Vagina (tissue), 2 donors: ENCODE measurements around the gene OR4X1. TPM values are rescaled to one million over a fixed set of nuclear protein-coding genes. Genes with fewer than 3 reads are reported as not detected.

ENCODE experiments used
- DNase-seq, 2 donors: peaks; one replicate each; pipeline ENCODE4 v3.0.0-alpha.2; 2017; ENCODE audit errors: extremely low spot score in 2 of 2
- H3K27ac ChIP-seq: fragments of 200-600 bp; sonication (generic); one replicate; pipeline ENCODE4 v1.5.1; 2019
- H3K27me3 ChIP-seq: fragments of 200-600 bp; sonication (generic); one replicate; pipeline ENCODE4 v1.5.1; 2019
- H3K36me3 ChIP-seq, 2 donors: fragments of 200-600 bp; sonication (generic); one replicate each; pipeline ENCODE4 v1.5.1; 2017 to 2019
- H3K4me1 ChIP-seq: fragments of 200-600 bp; sonication (generic); one replicate; pipeline ENCODE4 v1.5.1; 2019
- H3K4me3 ChIP-seq, 2 donors: fragments of 200-600 bp; sonication (generic); 1 replicate in 1 of 2; 2 replicates in 1 of 2; pipeline ENCODE4 v1.5.1; 2016 to 2019
- H3K9me3 ChIP-seq: fragments of 200-600 bp; sonication (generic); one replicate; pipeline ENCODE4 v1.5.1; 2019
- POLR2A ChIP-seq, 2 donors: fragments of 450-650 bp; IDR thresholded peaks; one replicate each; pipeline ENCODE4 v1.6.1; 2017; ENCODE audit warnings: antibody characterized with exemption in 2 of 2, mild to moderate bottlenecking in 2 of 2, moderate library complexity in 2 of 2
- POLR2AphosphoS5 ChIP-seq, 2 donors: sonication (generic); formaldehyde crosslinking; IDR thresholded peaks; one replicate each; pipeline ENCODE4 v1.9.0; 2017; ENCODE audit warnings: antibody characterized with exemption in 2 of 2, mild to moderate bottlenecking in 2 of 2, low read depth in 1 of 2; ENCODE audit not compliant: insufficient read depth in 1 of 2
- intact Hi-C: fragments of 100-400 bp; cut with DNase I; formaldehyde crosslinking; loops from one replicate; pipeline ENCODE4 v1.15.1; 2023
- total RNA-seq: library from RNA; depleted of rRNA; stranded (reverse); fragments of >200 nt; gene quantifications from one replicate; pipeline ENCODE4 v1.2.3, GENCODE V29; 2016
- TF ChIP-seq, protein P1 (sequence below), 3 experiments: fragments of 450-650 bp in 2 of 3; fragments of 200-600 bp in 1 of 3; sonication (generic) in 1 of 3; IDR thresholded peaks; one replicate each; pipeline ENCODE4 v1.5.1; 2017 to 2019; ENCODE audit warnings: antibody characterized with exemption in 3 of 3, mild to moderate bottlenecking in 2 of 3, moderate library complexity in 2 of 3

The OR4X1 gene
- total RNA-seq, 1 donor from 2014 or later = not detected

DNA sequence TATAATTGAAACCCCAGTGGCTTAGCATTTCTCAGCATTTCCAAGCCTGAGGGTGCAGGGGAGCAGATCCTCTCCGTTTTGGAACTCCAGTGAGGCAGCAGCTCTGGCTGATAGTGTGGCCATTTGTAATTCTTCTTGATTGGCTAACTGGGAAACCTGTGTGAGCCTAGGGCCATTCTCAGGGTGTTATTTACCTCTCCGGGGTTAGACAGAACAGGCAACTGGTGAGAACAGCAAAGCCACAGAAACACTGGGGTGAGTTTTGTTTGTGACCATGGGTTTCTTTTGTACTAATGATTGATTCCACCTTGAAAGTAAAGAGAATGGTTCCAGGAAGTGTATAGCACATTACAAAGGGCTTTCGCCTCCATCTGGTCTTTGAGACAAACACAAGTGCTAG, 21.2 kb upstream of the OR4X1 start:
- Histone ChIP-seq H3K9me3 (no peaks in the 10 kb centered on the region), H3K27ac (no peak overlapping the region), H3K27me3 (no peaks in the 10 kb centered on the region), H3K4me1 (no peaks in the 10 kb centered on the region), H3K36me3 (no peaks in the 10 kb centered on the region), H3K4me3 (no peak overlapping the region)
- intact Hi-C loops = no loop called here
- DNase-seq = no peak
- TF ChIP-seq POLR2AphosphoS5 (IDR thresholded peaks at IDR 0.05; ENCODE audit: insufficient read depth in 1 of 2, low read depth in 1 of 2) (no peak), POLR2A (IDR thresholded peaks at IDR 0.05) (no peak)
- TF ChIP-seq, protein P1, sequence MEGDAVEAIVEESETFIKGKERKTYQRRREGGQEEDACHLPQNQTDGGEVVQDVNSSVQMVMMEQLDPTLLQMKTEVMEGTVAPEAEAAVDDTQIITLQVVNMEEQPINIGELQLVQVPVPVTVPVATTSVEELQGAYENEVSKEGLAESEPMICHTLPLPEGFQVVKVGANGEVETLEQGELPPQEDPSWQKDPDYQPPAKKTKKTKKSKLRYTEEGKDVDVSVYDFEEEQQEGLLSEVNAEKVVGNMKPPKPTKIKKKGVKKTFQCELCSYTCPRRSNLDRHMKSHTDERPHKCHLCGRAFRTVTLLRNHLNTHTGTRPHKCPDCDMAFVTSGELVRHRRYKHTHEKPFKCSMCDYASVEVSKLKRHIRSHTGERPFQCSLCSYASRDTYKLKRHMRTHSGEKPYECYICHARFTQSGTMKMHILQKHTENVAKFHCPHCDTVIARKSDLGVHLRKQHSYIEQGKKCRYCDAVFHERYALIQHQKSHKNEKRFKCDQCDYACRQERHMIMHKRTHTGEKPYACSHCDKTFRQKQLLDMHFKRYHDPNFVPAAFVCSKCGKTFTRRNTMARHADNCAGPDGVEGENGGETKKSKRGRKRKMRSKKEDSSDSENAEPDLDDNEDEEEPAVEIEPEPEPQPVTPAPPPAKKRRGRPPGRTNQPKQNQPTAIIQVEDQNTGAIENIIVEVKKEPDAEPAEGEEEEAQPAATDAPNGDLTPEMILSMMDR (IDR thresholded peaks at IDR 0.05) = no peak

DNA sequence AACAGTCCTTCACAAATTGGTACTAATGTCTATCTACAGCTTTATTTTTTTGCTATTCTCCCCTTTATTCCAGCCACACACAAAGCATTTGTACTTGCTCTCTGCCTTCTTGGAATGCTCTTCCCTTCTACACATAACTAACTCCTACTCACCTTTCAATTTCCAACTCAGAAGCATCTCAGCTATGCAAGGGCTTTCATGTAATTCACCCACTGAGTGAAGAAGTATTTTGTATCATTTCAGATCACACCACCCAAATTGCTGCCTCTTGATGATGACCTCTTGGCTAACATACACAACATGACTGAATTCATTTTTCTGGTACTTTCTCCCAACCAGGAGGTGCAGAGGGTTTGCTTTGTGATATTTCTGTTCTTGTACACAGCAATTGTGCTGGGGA, 18.9 kb upstream of the OR4X1 start, which contains the start of gene OR4X2:
Gene OR4X2, plus strand, starts transcription at position 301 of the 400 bp plus-strand sequence. Its CDS starts 0 bp downstream, at position 301.
- intact Hi-C loops = no loop called here
- no peaks in the 10 kb centered on the region for H3K27me3 ChIP-seq
- DNase-seq = no peak
- TF ChIP-seq, protein P1 (IDR thresholded peaks at IDR 0.05) = no peak
- TF ChIP-seq POLR2AphosphoS5 (IDR thresholded peaks at IDR 0.05; ENCODE audit: insufficient read depth in 1 of 2, low read depth in 1 of 2) (no peak), POLR2A (IDR thresholded peaks at IDR 0.05) (no peak)
- no peaks in the 10 kb centered on the region for H3K36me3 ChIP-seq
- H3K27ac ChIP-seq = no peak within 1 kb of the TSS
- H3K4me1 ChIP-seq = no peaks in the 10 kb centered on the region
- no peak within 1 kb of the TSS for H3K4me3 ChIP-seq
- peaks cover 10% of the 10 kb centered on the region for H3K9me3 ChIP-seq

DNA sequence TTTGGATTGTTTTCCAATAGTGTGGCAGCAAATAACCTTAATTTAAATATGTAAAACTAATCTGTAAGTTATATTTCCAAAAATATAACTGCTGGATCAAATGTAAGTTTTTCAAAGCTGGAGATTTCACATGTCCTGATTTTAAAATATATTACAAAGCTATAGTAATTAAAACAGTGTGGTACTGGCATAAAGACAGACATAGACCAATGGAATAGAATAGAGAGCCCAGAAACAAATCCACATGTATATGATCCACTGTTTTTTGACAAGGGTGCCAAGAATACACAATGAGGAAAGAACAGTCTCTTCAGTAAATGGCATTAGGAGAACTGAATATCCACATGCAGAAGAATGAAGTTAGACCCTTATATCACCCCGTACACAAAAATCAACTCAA, 14.8 kb upstream of the OR4X1 start:
- no peaks in the 10 kb centered on the region for H3K4me1 ChIP-seq

DNA sequence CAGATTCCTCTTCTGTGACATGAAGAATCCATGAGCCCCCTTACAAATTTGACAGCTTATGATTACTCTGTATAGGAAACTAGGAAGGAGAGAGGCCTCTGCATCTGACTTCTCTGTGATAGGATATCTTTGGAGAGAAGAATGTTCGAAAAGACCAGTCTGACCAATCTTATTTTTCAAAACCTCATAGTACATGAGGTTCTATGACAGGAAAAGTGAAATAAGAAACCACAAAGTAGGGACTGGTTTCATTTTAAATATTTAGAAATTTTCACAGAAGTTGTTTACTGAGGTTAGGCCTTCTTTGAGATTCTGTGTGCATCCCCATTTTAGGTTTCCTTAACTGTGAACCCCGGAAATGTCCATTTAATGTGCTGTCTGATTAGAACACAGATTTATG, 2.1 kb upstream of the OR4X1 start:
- Histone ChIP-seq H3K9me3 (no peaks in the 10 kb centered on the region), H3K4me3 (no peak overlapping the region), H3K36me3 (no peaks in the 10 kb centered on the region), H3K27ac (no peak overlapping the region), H3K27me3 (no peaks in the 10 kb centered on the region), H3K4me1 (no peaks in the 10 kb centered on the region)
- intact Hi-C loops = no loop called here
- TF ChIP-seq, protein P1 (IDR thresholded peaks at IDR 0.05) = no peak
- TF ChIP-seq POLR2AphosphoS5 (IDR thresholded peaks at IDR 0.05; ENCODE audit: insufficient read depth in 1 of 2, low read depth in 1 of 2) (no peak), POLR2A (IDR thresholded peaks at IDR 0.05) (no peak)
- no peak for DNase-seq

More for the DNA sequence above, 14.8 kb upstream of the OR4X1 start:
- H3K9me3 ChIP-seq = peaks cover 10% of the 10 kb centered on the region
- no peak for DNase-seq
- no peak overlapping the region for H3K4me3 ChIP-seq
- no peak for TF ChIP-seq POLR2A (IDR thresholded peaks at IDR 0.05)
- TF ChIP-seq, protein P1 (IDR thresholded peaks at IDR 0.05) = no peak
- no peak for TF ChIP-seq POLR2AphosphoS5 (IDR thresholded peaks at IDR 0.05; ENCODE audit: insufficient read depth in 1 of 2, low read depth in 1 of 2)
- no peaks in the 10 kb centered on the region for H3K36me3 ChIP-seq
- intact Hi-C loops = no loop called here
- no peaks in the 10 kb centered on the region for H3K27me3 ChIP-seq
- H3K27ac ChIP-seq = no peak overlapping the region

DNA sequence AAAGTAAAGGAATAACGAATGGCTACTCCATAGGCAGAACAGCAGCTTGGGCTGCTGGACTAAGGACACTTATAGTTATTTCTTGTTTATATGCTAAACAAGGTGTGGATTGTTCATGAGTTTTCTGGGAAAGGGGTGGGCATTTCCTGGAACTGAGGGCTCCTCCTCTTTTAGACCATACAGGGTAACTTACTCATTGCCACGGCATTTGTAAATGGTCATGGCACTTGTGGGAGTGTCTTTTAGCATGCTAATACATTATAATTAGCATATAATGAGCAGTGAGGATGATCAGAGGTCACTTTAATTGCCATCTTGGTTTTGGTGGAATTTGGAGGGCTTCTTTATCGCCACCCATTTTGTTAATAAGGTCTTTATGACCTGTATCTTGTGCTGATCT, 7.0 kb downstream of the OR4X1 start:
- DNase-seq = no peak
- intact Hi-C loops = no loop called here
- TF ChIP-seq POLR2A (IDR thresholded peaks at IDR 0.05) = no peak
- TF ChIP-seq POLR2AphosphoS5 (IDR thresholded peaks at IDR 0.05; ENCODE audit: insufficient read depth in 1 of 2, low read depth in 1 of 2) = no peak
- TF ChIP-seq, protein P1 (IDR thresholded peaks at IDR 0.05) = no peak
- Histone ChIP-seq H3K9me3 (no peaks in the 10 kb centered on the region), H3K4me1 (no peaks in the 10 kb centered on the region), H3K27me3 (no peaks in the 10 kb centered on the region), H3K27ac (no peak overlapping the region), H3K4me3 (no peak overlapping the region), H3K36me3 (no peaks in the 10 kb centered on the region)
